Erythroblast (primary cell): ENCODE results near the gene UAP1L1.

Experiments
- GATA1 ChIP-seq: IDR thresholded peaks from 2 replicates; pipeline ENCODE4 v1.6.1; 2011; ENCODE audit warnings: low read depth, mild to moderate bottlenecking, control low read depth, low read length, moderate library complexity
- POLR2A ChIP-seq: IDR thresholded peaks from 2 replicates; pipeline ENCODE4 v1.6.1; 2011; ENCODE audit warnings: mild to moderate bottlenecking, low read length

DNA sequence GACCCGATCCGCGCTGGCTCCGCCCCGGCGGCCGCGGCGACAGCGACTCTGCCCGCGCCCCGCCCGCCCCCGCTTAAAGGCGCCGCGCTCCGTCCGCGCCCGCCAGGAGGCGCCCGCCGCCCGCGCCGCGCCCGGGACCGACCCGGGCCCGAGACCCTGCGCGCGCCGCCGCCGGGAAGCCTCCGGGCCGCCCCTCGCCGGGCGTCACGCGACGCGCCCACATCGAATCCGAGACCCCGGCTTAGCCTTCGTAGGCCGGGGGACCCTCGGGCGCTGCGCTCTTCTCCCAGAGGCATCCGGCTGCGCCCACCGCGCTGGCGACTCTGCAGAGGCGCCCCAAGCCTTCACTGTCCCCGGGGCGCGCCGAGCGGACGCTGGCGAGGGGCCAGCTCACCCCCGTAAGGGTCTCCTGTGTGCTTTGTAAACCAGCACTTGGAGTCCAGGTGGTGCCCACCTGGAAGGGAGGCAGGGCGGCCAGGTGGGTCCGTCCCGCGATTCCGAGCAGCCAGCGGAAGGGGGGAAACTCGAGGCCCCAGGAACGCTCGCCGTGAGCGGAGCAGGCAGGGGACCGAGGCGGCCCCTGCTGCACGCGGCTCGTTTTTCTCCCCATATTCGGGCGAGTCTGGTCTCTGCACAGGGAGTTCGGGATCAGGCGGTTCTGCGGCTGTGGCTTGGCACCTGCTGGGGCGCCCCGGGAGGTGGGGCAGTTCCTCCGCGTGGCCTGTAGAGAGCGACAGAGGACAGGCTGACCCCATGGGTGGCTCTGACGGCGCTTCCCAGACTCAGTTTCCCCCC, 48.9 kb upstream of the UAP1L1 start:
- TF ChIP-seq POLR2A (no peak), GATA1 (no peak)
